ENCODE results near the gene BCL11A.

The BCL11A gene

GRCh38 chr2:60456115-60456770, 97.2 kb downstream of the BCL11A start:
- no peak for DNase-seq

GRCh38 chr2:60453872-60454271, 99.6 kb downstream of the BCL11A start:
- no peak for DNase-seq

- DNase-seq, result no peak
These were observed 100.2 kb downstream of the BCL11A start for GRCh38 chr2:60453301-60453700.

GRCh38 chr2:60450488-60450887, 103.0 kb downstream of the BCL11A start:
- DNase-seq, result no peak

- DNase-seq, result no peak
These were observed 105.5 kb downstream of the BCL11A start for GRCh38 chr2:60447943-60448342.

GRCh38 chr2:60446413-60447267, 106.8 kb downstream of the BCL11A start:
- no peak for DNase-seq

GRCh38 chr2:60445684-60446179, 107.7 kb downstream of the BCL11A start:
- no peak for DNase-seq

- DNase-seq, result no peak
These were observed 110.8 kb downstream of the BCL11A start for GRCh38 chr2:60442608-60443007.

- no peak for DNase-seq
These were observed 111.7 kb downstream of the BCL11A start for GRCh38 chr2:60441800-60442199.

GRCh38 chr2:60440767-60441163, 112.7 kb downstream of the BCL11A start:
- DNase-seq, result no peak

- no peak for DNase-seq
These were observed 113.2 kb downstream of the BCL11A start for GRCh38 chr2:60440079-60440766.

GRCh38 chr2:60439219-60439974, 114.1 kb downstream of the BCL11A start:
- peak in 1 of 2 donors; percentile 29 for DNase-seq

GRCh38 chr2:60438653-60439052, 114.8 kb downstream of the BCL11A start:
- no peak for DNase-seq

GRCh38 chr2:60438131-60438530, 115.3 kb downstream of the BCL11A start:
- DNase-seq, result no peak

GRCh38 chr2:60437080-60437696, 116.3 kb downstream of the BCL11A start:
- no peak for DNase-seq

- no peak for DNase-seq
These were observed 120.3 kb downstream of the BCL11A start for GRCh38 chr2:60433018-60433596.

- no peak for DNase-seq
These were observed 121.3 kb downstream of the BCL11A start for GRCh38 chr2:60432035-60432601.

- DNase-seq, result no peak
These were observed 123.8 kb downstream of the BCL11A start for GRCh38 chr2:60429681-60430080.

- no peak for DNase-seq
These were observed 126.6 kb downstream of the BCL11A start for GRCh38 chr2:60426880-60427279.

- DNase-seq, result no peak
These were observed 127.1 kb downstream of the BCL11A start for GRCh38 chr2:60426341-60426740.

GRCh38 chr2:60424233-60424632, 129.2 kb downstream of the BCL11A start:
- DNase-seq, result no peak
